T-helper 1 cell treated with Interleukin-12 subunit alpha and Interleukin-12 subunit beta and Interleukin-4 antibody, amounts not matched to agents 30 μg/mL and 1 μg/mL, for 36 hours (primary cell): ENCODE measurements around the gene RASGEF1B.
"Not testable (repeated sequence)": the region's sequence is repeated elsewhere in the genome, so short reads cannot be mapped to it uniquely, and the experiment has no call there.

Experiments used
- H3K27ac Mint-ChIP-seq: one replicate; pipeline ENCODE4 v1.8.0; 2021; ENCODE audit warnings: mild to moderate bottlenecking, mixed read lengths
- H3K27me3 Mint-ChIP-seq: one replicate; pipeline ENCODE4 v1.8.0; 2021; ENCODE audit warnings: low read depth, mixed read lengths
- H3K36me3 Mint-ChIP-seq: one replicate; pipeline ENCODE4 v1.8.0; 2021; ENCODE audit warnings: low read depth, mixed read lengths
- H3K4me1 Mint-ChIP-seq: one replicate; pipeline ENCODE4 v1.8.0; 2021; ENCODE audit warnings: low read depth, mixed read lengths
- H3K4me3 Mint-ChIP-seq: one replicate; pipeline ENCODE4 v1.8.0; 2021; ENCODE audit warnings: mild to moderate bottlenecking, moderate library complexity, mixed read lengths
- H3K9me3 Mint-ChIP-seq: one replicate; pipeline ENCODE4 v1.8.0; 2021; ENCODE audit warnings: mixed read lengths

Gene RASGEF1B

DNA sequence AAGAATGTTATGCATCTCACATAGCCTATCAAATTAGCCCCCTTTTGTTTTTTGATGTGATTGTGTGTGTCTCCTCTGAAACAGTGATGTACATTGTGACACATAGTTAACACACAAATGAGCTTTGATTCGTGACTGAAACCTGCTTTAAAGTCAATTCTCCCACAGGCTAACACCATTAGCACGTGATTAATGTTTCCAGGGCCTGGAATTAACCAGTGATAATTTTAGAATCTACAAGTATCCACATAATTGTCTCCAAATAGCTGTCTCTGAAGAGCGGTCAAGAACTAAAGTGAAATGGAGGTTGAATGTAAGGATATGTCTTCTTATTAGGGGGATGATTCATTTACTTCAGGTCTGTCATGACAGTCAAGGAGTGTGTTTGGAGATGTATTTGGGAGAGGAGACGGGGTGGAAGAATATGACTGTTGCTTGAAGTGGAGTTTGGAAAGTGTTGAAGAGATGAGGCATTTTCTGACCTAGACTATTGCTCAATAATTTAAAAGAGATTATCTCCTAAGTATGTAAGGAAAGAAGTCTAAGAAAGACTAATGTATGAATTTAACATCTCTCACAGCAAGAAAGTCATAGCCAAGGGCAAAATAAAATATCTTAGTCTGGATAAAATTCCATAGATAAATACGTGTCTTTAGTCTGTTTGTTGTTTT is 13.7 kb upstream of the RASGEF1B start:
- Mint-ChIP-seq H3K4me1 (peaks cover 5% of the 10 kb centered on the region), H3K27me3 (peaks cover 9% of the 10 kb centered on the region), H3K4me3 (no peak overlapping the region), H3K36me3 (peaks cover 4% of the 10 kb centered on the region), H3K27ac (no peak overlapping the region), H3K9me3 (peaks cover 22% of the 10 kb centered on the region)

DNA sequence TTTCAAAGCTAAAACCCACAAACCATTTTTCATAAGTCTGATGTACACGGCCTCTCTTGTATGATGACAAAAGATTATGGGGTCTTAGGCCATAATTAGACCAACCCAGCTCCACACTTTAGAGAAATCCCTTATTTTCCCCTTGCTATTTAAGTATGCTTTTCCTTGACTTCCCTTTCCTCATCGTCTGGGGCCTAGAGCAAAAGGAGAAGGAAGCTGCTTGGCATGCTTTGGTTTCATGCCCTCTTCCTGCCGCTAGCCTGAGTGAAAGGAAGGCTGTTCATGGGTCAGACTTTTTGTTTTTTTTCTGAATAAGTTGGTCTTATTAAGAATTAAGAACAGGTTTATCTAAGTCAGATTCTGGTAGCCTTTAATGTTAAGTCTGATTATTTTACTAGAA is 10.6 kb upstream of the RASGEF1B start:
- H3K27ac Mint-ChIP-seq: no peak overlapping the region

DNA sequence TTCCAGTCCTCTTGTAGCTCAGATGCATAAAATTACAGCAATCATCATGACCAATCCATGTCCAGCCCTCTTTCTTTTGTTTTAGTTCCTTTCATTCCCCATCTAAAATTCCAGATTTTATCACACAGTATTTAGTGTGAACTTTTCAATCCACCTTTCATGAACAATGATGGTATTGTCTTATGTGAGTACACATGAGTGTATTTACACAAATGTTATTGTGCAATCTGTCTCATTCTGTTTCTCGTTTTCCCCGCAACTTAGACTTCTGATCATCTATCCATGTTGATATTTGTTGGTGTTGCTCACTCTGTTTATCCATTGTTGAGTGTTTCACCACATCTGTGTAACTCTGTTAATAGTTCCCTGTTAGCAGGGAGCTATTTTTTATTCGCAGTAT is 9.4 kb upstream of the RASGEF1B start:
- Mint-ChIP-seq H3K4me1 (no peaks in the 10 kb centered on the region), H3K27ac (no peak overlapping the region), H3K9me3 (no peaks in the 10 kb centered on the region), H3K36me3 (no peaks in the 10 kb centered on the region), H3K4me3 (no peak overlapping the region), H3K27me3 (peaks cover 15% of the 10 kb centered on the region)

More for the DNA sequence above, 10.6 kb upstream of the RASGEF1B start:
- peaks cover 3% of the 10 kb centered on the region for H3K4me1 Mint-ChIP-seq
- peaks cover 4% of the 10 kb centered on the region for H3K9me3 Mint-ChIP-seq
- peaks cover 9% of the 10 kb centered on the region for H3K27me3 Mint-ChIP-seq
- no peak overlapping the region for H3K4me3 Mint-ChIP-seq
- no peaks in the 10 kb centered on the region for H3K36me3 Mint-ChIP-seq

DNA sequence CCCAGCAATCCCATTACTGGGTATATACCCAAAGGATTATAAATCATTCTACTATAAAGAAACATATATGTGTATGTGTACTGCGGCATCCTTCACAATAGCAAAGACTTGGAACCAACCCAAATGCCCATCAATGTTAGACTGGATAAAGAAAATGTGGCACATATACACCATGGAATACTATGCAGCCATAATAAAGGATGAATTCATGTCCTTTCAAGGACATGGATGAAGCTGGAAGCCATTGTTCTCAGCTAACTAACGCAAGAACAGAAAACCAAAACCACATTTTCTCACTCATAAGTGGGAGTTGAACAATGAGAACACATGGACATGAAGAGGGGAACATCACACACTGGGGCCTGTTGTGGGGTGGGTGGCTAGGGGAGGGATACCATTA is 7.9 kb upstream of the RASGEF1B start:
- H3K27ac Mint-ChIP-seq: not testable (repeated sequence)

DNA sequence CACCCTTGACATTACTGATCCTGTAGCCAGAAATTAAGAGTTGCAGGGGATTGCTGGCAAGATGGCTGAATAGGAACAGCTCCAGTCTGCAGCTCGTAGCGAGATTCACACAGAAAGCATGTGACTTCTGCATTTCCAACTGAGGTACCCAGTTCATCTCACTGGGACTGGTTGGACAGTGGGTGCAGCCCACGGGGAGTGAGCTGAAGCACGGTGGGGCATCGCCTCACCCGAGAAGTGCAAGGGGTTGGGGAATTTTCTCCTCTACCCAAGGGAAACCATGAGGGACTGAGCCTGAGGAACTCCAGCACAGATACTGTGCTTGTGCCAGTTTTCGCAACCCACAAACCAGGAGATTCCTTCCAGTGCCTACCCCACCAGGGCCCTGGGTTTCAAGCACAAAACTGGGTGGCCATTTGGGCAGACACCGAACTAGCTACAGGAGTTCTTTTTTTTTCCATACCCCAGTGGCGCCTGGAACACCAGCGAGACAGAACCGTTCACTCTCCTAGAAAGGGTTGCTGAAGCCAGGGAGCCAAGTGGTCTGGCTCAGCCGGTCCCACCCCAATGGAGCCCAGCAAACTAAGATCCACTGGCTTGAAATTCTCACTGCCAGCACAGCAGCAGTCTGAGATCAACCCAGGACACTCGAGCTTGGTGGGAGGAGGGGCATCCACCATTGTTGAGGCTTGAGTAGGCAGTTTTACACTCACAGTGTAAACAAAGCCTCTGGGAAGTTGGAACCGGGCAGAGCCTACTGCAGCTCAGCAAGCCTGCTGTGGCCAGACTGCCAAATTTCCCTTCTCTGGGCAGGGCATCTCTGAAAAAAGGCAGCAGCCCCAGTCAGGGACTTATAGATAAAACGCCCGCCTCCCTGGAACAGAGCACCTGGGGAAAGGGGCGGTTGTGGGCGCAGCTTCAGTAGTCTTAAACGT is 1.9 kb upstream of the RASGEF1B start:
- peaks cover 26% of the 10 kb centered on the region for H3K4me1 Mint-ChIP-seq
- H3K27ac Mint-ChIP-seq, H3K36me3 Mint-ChIP-seq, H3K9me3 Mint-ChIP-seq, H3K4me3 Mint-ChIP-seq: not testable (repeated sequence)
- H3K27me3 Mint-ChIP-seq: peaks cover 30% of the 10 kb centered on the region

More for the DNA sequence above, 7.9 kb upstream of the RASGEF1B start:
- peaks cover 25% of the 10 kb centered on the region for H3K27me3 Mint-ChIP-seq
- H3K4me3 Mint-ChIP-seq, H3K36me3 Mint-ChIP-seq, H3K4me1 Mint-ChIP-seq, H3K9me3 Mint-ChIP-seq: not testable (repeated sequence)

DNA sequence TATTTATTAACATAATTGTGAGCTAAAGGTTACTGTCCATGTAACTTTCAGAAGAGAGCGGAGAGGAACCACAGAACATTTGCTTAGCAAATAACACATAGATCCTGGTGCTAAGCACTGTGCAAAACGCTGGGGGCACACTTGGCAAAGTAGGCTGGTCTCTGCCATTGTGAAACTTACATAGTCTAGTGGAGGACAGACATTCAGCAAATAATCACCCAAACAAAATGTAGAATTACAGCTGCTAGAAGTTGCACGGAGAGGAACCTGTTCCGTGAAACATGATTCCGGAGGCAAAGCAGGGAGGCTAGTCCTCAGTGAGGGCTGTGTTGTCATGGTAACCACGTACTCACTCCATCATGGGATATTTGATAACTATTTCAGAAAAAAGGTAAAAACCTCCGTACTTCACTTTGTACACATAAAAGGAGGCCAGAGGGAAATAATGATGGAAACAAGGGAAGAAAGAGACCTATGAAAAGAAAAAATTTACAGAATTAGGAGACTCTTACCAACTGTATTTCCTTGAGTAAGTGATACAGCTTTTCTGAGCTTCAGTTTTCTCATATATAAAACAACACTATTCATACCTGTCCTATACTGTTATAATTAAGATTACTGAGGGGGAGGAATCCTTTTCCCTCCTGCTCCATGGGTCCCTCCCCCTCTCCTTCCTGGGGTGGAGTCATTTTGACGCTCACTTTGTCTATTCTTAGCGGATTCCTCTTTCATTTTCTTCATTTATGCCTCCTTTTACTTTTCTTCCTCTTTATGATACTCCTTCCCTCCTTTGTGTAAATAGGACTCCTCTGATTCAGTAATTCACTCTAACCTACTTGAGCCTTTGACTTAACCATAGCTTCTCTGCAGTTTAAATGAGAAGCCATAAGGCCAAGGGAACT is 825 bp upstream of the RASGEF1B start:
- Mint-ChIP-seq H3K9me3 (no peaks in the 10 kb centered on the region), H3K27ac (peak overlapping the region; percentile 74), H3K27me3 (peaks cover 32% of the 10 kb centered on the region), H3K36me3 (no peaks in the 10 kb centered on the region), H3K4me1 (peaks cover 27% of the 10 kb centered on the region), H3K4me3 (peak overlapping the region; percentile 85)

DNA sequence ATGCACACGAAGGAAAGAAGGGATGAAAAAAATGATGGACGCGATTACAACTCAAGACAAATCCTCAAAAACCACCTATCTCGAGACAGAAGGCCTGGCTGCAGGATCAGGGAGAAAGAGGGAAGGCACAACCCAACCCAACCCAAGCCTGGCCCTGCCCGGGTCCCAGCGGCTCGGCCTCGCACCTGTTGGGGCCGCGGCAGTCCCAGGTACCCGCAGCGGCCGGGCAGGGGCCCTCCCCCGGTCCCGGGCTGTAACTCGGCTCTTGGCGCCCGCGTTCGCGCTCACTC is 464 bp downstream of the RASGEF1B start:
- Mint-ChIP-seq H3K27me3 (peaks cover 22% of the 10 kb centered on the region), H3K27ac (peak overlapping the region; percentile 81), H3K9me3 (no peaks in the 10 kb centered on the region), H3K4me1 (peaks cover 27% of the 10 kb centered on the region), H3K4me3 (peak overlapping the region; percentile 96), H3K36me3 (no peaks in the 10 kb centered on the region)

DNA sequence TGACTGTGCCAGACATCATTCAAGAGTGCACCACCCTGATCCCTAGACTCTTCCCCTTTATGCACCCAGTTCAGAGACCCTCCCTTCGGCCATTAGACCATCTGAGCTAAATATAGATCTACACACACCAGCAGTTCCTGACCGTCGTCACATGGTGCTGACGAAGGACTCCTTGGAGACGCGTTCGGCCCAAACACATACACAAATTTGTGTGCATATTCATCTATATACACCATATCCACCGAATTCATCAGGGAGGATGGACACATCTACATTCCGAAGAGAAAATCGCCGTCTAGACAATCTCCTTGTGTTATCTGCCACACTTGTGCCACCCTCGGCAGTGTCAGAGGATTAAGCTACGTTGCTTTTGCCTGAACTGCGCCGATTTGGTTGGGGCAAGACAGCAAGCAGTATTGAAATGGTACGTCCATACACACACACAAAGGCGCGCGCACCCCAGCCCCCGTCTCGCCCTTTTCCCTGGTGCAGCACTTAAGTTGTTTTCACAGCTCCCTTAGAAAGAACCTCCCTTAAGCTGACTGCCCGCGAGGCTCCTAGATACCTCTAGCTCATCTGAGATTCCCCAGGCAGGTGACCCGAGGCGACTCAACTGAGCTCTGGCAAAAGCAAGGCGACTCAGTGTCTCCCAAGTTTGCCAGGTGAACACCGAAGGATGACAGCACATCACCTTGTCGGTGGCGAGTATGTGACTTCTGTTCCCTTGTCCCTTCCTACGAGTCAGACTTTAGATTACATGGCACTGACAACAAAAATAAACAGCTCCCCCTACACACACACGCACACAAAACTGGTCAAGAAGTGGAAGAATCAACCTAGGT is 1.0 kb downstream of the RASGEF1B start:
- H3K36me3 Mint-ChIP-seq: no peaks in the 10 kb centered on the region
- H3K27ac Mint-ChIP-seq: peak overlapping the region; percentile 81
- peaks cover 27% of the 10 kb centered on the region for H3K4me1 Mint-ChIP-seq
- H3K9me3 Mint-ChIP-seq: no peaks in the 10 kb centered on the region
- H3K27me3 Mint-ChIP-seq: peaks cover 18% of the 10 kb centered on the region
- H3K4me3 Mint-ChIP-seq: peak overlapping the region; percentile 96

DNA sequence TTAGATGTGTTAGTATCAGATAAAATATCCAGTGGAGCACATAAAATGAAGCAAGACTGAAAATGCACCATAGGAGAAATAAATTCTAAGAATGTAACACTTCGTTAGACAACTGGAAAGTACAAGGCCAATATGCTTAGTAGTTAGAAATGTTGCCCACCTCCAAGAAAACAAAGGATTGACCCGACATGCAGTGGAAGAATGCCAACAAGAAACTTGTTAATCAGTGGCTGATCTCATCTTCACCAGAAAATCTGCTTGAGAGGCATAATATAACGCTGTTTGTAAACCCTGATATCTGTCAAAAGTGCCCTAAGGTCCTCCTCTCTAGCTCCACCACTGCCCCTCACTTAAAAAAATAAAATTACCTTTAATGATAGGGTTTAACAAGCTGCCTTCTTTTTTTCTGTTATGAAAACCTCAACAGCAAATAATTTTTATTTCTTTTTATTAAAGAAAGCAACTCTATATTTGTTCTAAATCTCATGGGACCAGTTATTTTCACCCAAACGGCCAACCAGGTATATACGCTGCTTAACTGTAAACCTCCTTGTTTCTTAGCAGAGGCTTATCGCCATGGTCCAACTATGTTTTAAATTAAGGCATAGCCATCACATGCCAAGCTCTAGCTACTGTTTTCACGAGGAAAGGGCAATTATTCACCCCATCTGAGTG is 1.8 kb downstream of the RASGEF1B start:
- H3K4me1 Mint-ChIP-seq: peaks cover 27% of the 10 kb centered on the region
- peak overlapping the region; percentile 96 for H3K4me3 Mint-ChIP-seq
- H3K9me3 Mint-ChIP-seq: no peaks in the 10 kb centered on the region
- no peaks in the 10 kb centered on the region for H3K36me3 Mint-ChIP-seq
- peaks cover 15% of the 10 kb centered on the region for H3K27me3 Mint-ChIP-seq
- no peak overlapping the region for H3K27ac Mint-ChIP-seq

DNA sequence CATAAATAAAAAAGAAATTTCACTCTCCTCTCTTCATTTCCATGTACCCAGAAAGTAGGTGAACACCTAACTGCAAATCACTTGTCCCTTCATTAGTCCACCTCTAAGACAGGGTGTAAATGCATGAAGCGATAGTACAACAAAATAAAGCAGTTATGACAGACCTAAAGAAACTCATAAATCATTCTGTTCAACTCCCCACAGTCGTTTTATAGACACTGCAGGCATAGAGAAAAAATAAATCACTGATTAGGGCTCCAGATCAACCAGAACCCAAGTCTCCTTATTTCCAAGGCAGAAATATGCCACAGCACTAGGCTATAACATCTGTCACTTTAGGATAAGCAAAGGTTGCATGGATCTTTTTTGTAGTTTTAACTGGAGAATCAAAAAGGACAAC is 3.0 kb downstream of the RASGEF1B start:
- Mint-ChIP-seq H3K36me3 (no peaks in the 10 kb centered on the region), H3K27ac (no peak overlapping the region), H3K27me3 (peaks cover 12% of the 10 kb centered on the region), H3K9me3 (no peaks in the 10 kb centered on the region), H3K4me1 (peaks cover 27% of the 10 kb centered on the region), H3K4me3 (no peak overlapping the region)

DNA sequence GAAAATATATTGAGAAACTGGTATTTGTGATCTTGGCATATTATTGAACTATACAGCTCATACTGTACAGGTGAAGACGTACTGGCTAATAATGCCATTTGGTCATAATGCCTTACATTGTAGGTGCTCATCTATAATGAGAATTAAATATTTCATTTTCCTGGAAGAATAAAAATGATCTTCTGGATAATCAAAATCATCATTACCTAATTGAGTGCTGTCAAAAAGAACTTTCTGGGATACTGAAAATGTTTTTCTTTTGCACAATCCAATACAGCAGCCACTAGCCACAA is 4.1 kb downstream of the RASGEF1B start:
- no peaks in the 10 kb centered on the region for H3K9me3 Mint-ChIP-seq
- peaks cover 22% of the 10 kb centered on the region for H3K4me1 Mint-ChIP-seq
- peaks cover 12% of the 10 kb centered on the region for H3K27me3 Mint-ChIP-seq
- H3K27ac Mint-ChIP-seq: no peak overlapping the region
- no peak overlapping the region for H3K4me3 Mint-ChIP-seq
- H3K36me3 Mint-ChIP-seq: no peaks in the 10 kb centered on the region

DNA sequence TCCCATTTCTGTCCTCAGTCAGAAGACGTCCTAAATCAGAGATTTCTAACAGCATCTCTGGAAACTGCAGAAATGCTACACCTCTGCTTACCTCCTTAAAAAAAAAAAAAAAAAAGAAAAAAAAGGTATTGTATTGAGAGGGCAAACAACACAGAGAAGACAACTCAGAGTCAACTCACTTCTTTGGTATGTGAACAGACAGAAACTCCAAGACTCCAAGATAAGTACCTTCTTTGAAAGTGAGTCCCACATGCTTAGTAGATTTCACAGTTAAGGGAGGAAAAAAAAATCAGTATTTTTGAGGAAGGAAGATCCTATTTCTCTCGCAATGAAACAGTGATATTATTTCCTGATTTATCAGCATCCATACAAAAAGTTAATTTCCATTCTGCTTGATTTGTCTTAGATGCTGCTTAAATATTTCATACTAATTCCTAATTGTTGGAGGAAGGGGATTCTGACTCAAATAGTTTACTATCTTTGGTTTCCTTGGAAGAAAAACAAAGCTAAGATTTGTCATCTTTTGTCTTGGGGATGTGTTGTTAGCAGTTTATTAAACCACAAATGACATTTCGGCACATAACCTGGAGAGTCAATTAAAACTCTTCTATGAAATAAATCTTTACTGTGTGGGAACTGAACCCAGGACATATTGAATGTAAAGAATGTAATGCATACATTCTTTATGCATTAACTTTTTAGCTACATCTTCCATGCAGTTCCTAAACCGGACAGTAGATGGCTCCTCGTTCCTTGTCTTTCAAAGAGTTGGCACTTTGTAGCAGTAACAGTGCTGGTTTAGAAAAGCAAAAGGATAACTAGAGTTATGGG is 4.7 kb downstream of the RASGEF1B start:
- Mint-ChIP-seq H3K4me1 (peaks cover 18% of the 10 kb centered on the region), H3K27me3 (peaks cover 12% of the 10 kb centered on the region), H3K36me3 (no peaks in the 10 kb centered on the region), H3K9me3 (no peaks in the 10 kb centered on the region), H3K27ac (no peak overlapping the region), H3K4me3 (no peak overlapping the region)
